HEK293 (cell line): ENCODE data around the gene KCNMB2.

ENCODE experiments used
- CTCF ChIA-PET: fragments of 350-600 bp; formaldehyde crosslinking; extraction: SDS; loops from one replicate; lab custom pipeline; 2021; ENCODE audit warnings: antibody characterized with exemption; lab: Yijun Ruan, JAX
- POLR2A ChIA-PET: fragments of 300-600 bp; formaldehyde crosslinking; extraction: SDS; loops from one replicate; lab custom pipeline; 2020; ENCODE audit warnings: antibody characterized with exemption, inconsistent platforms; lab: Yijun Ruan, JAX
- H3K27ac ChIP-seq: fragments of 200-500 bp; sonication (Bioruptor generic); 2 replicates; pipeline ENCODE4 v1.5.1; 2014; ENCODE audit warnings: low read depth, low read length, control low read depth, inconsistent platforms; ENCODE audit errors: extremely low read depth
- H3K36me3 ChIP-seq, 2 experiments: fragments of 200-500 bp in 1 of 2; sonication (Bioruptor generic) in 1 of 2; 1 replicate in 1 of 2; 2 replicates in 1 of 2; pipeline ENCODE4 v1.5.1; 2014 to 2017; ENCODE audit warnings: inconsistent platforms in 2 of 2, low read length in 2 of 2; ENCODE audit not compliant: control insufficient read depth in 2 of 2, insufficient read depth in 1 of 2
- H3K4me1 ChIP-seq: fragments of 200-500 bp; sonication (Bioruptor generic); 2 replicates; pipeline ENCODE4 v1.5.1; 2014; ENCODE audit warnings: mild to moderate bottlenecking, low read length, inconsistent platforms; ENCODE audit not compliant: control insufficient read depth, insufficient read depth
- H3K4me3 ChIP-seq: 2 replicates; pipeline ENCODE4 v1.5.1; 2011; ENCODE audit warnings: low read depth, mild to moderate bottlenecking, control low read depth, low read length, moderate library complexity
- H3K9me3 ChIP-seq: fragments of 200-500 bp; sonication (Bioruptor generic); 2 replicates; pipeline ENCODE4 v1.5.1; 2014; ENCODE audit warnings: low read depth, low read length, inconsistent platforms; ENCODE audit not compliant: control insufficient read depth, insufficient read depth
- BCL6B ChIP-seq: fragments of 450-650 bp; formaldehyde crosslinking; IDR thresholded peaks from 2 replicates; pipeline ENCODE4 v1.5.1; 2017; ENCODE audit warnings: missing biosample characterization, missing genetic modification characterization
- GLIS2 ChIP-seq: fragments of 450-650 bp; formaldehyde crosslinking; IDR thresholded peaks from 2 replicates; pipeline ENCODE4 v1.5.1; 2016; ENCODE audit warnings: missing biosample characterization, missing genetic modification characterization
- HOXC10 ChIP-seq: sonication (generic); formaldehyde crosslinking; IDR thresholded peaks from 2 replicates; pipeline ENCODE4 v1.8.1; 2023; ENCODE audit warnings: mild to moderate bottlenecking, missing genetic modification reagents
- KLF7 ChIP-seq: fragments of 450-650 bp; formaldehyde crosslinking; IDR thresholded peaks from 2 replicates; pipeline ENCODE4 v1.5.1; 2016; ENCODE audit warnings: missing biosample characterization, missing genetic modification characterization, borderline replicate concordance
- TRIM28 ChIP-seq: IDR thresholded peaks from 2 replicates; pipeline ENCODE4 v1.6.1; 2011; ENCODE audit warnings: low read length, control low read depth, borderline replicate concordance
- TSHZ1 ChIP-seq: fragments of 450-650 bp; formaldehyde crosslinking; IDR thresholded peaks from 2 replicates; pipeline ENCODE4 v1.5.1; 2016; ENCODE audit warnings: missing biosample characterization, missing genetic modification characterization, borderline replicate concordance
- ZBTB44 ChIP-seq: fragments of 450-650 bp; IDR thresholded peaks from 2 replicates; pipeline ENCODE4 v1.5.1; 2018; ENCODE audit warnings: missing biosample characterization, mild to moderate bottlenecking, missing genetic modification characterization
- ZBTB49 ChIP-seq: fragments of 450-650 bp; formaldehyde crosslinking; IDR thresholded peaks from 2 replicates; pipeline ENCODE4 v1.5.1; 2016; ENCODE audit warnings: missing biosample characterization, missing genetic modification characterization, low read depth
- ZIC2 ChIP-seq: fragments of 450-650 bp; formaldehyde crosslinking; IDR thresholded peaks from 2 replicates; pipeline ENCODE4 v1.5.1; 2016; ENCODE audit warnings: missing biosample characterization, missing genetic modification characterization
- ZNF112 ChIP-seq: fragments of 450-650 bp; formaldehyde crosslinking; IDR thresholded peaks from 2 replicates; pipeline ENCODE4 v1.5.0; 2017; ENCODE audit warnings: missing biosample characterization, missing genetic modification characterization
- ZNF133 ChIP-seq: fragments of 450-650 bp; formaldehyde crosslinking; IDR thresholded peaks from 2 replicates; pipeline ENCODE4 v1.5.1; 2016; ENCODE audit warnings: missing biosample characterization, missing genetic modification characterization
- ZNF157 ChIP-seq: fragments of 450-650 bp; formaldehyde crosslinking; IDR thresholded peaks from 2 replicates; pipeline ENCODE4 v1.5.1; 2016; ENCODE audit warnings: missing biosample characterization, missing genetic modification characterization
- ZNF239 ChIP-seq: fragments of 450-650 bp; formaldehyde crosslinking; IDR thresholded peaks from 2 replicates; pipeline ENCODE4 v1.5.1; 2016; ENCODE audit warnings: missing biosample characterization, missing genetic modification characterization
- ZNF311 ChIP-seq: fragments of 450-650 bp; formaldehyde crosslinking; IDR thresholded peaks from 2 replicates; pipeline ENCODE4 v1.5.1; 2017; ENCODE audit warnings: missing biosample characterization, missing genetic modification characterization, borderline replicate concordance
- ZNF341 ChIP-seq: fragments of 450-650 bp; formaldehyde crosslinking; IDR thresholded peaks from 2 replicates; pipeline ENCODE4; 2016; ENCODE audit warnings: low read depth, missing biosample characterization, missing genetic modification characterization
- ZNF354C ChIP-seq: fragments of 450-650 bp; formaldehyde crosslinking; IDR thresholded peaks from 2 replicates; pipeline ENCODE4 v1.5.1; 2016; ENCODE audit warnings: missing biosample characterization, missing genetic modification characterization, low read depth, borderline replicate concordance
- ZNF521 ChIP-seq: fragments of 450-650 bp; formaldehyde crosslinking; IDR thresholded peaks from 2 replicates; pipeline ENCODE4 v1.5.1; 2017; ENCODE audit warnings: missing biosample characterization, mild to moderate bottlenecking, missing genetic modification characterization
- ZNF747 ChIP-seq: fragments of 450-650 bp; formaldehyde crosslinking; IDR thresholded peaks from 2 replicates; pipeline ENCODE4 v1.5.1; 2016; ENCODE audit warnings: missing biosample characterization, missing genetic modification characterization
- ZNF76 ChIP-seq: fragments of 450-650 bp; formaldehyde crosslinking; IDR thresholded peaks from 2 replicates; pipeline ENCODE4; 2016; ENCODE audit warnings: low read depth, missing biosample characterization, missing genetic modification characterization, borderline replicate concordance
- TF ChIP-seq, protein P1 (sequence below): fragments of 450-650 bp; formaldehyde crosslinking; IDR thresholded peaks from 2 replicates; pipeline ENCODE4 v1.5.1; 2016; ENCODE audit warnings: missing biosample characterization, missing genetic modification characterization
- TF ChIP-seq, protein P2 (sequence below): fragments of 450-650 bp; formaldehyde crosslinking; IDR thresholded peaks from 2 replicates; pipeline ENCODE4 v1.5.1; 2016; ENCODE audit warnings: missing biosample characterization, missing genetic modification characterization

Gene KCNMB2

GRCh38 chr3:178562947-178563232, 26.7 kb downstream of the KCNMB2 start (continued):
- no peak for TF ChIP-seq ZBTB49 (tag by site-specific recombination)
- no peak for TF ChIP-seq ZNF76
- TF ChIP-seq, protein P1, sequence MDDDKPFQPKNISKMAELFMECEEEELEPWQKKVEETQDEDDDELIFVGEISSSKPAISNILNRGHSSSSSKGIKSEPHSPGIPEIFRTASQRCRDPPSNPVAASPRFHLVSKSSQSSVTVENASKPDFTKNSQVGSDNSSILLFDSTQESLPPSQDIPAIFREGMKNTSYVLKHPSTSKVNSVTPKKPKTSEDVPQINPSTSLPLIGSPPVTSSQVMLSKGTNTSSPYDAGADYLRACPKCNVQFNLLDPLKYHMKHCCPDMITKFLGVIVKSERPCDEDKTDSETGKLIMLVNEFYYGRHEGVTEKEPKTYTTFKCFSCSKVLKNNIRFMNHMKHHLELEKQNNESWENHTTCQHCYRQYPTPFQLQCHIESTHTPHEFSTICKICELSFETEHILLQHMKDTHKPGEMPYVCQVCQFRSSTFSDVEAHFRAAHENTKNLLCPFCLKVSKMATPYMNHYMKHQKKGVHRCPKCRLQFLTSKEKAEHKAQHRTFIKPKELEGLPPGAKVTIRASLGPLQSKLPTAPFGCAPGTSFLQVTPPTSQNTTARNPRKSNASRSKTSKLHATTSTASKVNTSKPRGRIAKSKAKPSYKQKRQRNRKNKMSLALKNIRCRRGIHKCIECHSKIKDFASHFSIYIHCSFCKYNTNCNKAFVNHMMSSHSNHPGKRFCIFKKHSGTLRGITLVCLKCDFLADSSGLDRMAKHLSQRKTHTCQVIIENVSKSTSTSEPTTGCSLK (tag by site-specific recombination): no peak
- TF ChIP-seq ZNF311: no peak
- no peak for TF ChIP-seq ZNF747 (tag by site-specific recombination)
- TF ChIP-seq ZNF112 (tag by site-specific recombination): no peak

DNA sequence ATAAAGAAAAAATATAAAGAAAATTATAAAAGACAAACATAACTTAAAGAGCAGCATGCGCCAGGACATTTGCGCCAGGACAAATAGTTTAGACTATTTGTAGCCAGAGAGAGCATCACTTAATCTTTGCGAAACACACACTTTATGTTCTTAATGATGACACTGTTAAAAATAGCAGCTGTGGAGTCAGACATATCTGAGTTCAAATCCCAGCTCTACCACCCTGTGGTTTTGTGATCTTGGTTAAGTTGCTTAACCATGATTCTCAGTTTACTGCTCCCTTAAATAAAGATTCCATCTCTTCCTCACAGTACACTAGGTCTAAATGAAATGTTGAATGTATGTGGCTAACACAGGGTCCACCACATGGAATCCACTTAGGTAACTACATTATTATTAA, 31.4 kb downstream of the KCNMB2 start:
- Histone ChIP-seq H3K36me3 (no peaks in the 10 kb centered on the region), H3K4me3 (no peak overlapping the region), H3K27ac (no peak overlapping the region), H3K9me3 (no peaks in the 10 kb centered on the region), H3K4me1 (no peaks in the 10 kb centered on the region)
- POLR2A ChIA-PET: no interaction called here
- TF ChIP-seq, protein P2, sequence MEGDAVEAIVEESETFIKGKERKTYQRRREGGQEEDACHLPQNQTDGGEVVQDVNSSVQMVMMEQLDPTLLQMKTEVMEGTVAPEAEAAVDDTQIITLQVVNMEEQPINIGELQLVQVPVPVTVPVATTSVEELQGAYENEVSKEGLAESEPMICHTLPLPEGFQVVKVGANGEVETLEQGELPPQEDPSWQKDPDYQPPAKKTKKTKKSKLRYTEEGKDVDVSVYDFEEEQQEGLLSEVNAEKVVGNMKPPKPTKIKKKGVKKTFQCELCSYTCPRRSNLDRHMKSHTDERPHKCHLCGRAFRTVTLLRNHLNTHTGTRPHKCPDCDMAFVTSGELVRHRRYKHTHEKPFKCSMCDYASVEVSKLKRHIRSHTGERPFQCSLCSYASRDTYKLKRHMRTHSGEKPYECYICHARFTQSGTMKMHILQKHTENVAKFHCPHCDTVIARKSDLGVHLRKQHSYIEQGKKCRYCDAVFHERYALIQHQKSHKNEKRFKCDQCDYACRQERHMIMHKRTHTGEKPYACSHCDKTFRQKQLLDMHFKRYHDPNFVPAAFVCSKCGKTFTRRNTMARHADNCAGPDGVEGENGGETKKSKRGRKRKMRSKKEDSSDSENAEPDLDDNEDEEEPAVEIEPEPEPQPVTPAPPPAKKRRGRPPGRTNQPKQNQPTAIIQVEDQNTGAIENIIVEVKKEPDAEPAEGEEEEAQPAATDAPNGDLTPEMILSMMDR (tag by site-specific recombination): no peak
- no peak for TF ChIP-seq ZNF341 (tag by site-specific recombination)
- TF ChIP-seq ZNF521 (tag by site-specific recombination): no peak
- CTCF ChIA-PET: no interaction called here

GRCh38 chr3:178568155-178568731, 32.0 kb downstream of the KCNMB2 start:
- Histone ChIP-seq H3K4me1 (no peaks in the 10 kb centered on the region), H3K36me3 (no peaks in the 10 kb centered on the region), H3K9me3 (no peaks in the 10 kb centered on the region), H3K27ac (no peak overlapping the region), H3K4me3 (no peak overlapping the region)
- ChIA-PET POLR2A (no interaction called here), CTCF (no interaction called here)
- TF ChIP-seq HOXC10 (CRISPR knock-in tag) (no peak), ZNF239 (tag by site-specific recombination) (no peak), ZNF354C (tag by site-specific recombination) (no peak), ZBTB44 (no peak), BCL6B (tag by site-specific recombination) (no peak), TSHZ1 (tag by site-specific recombination) (no peak), ZIC2 (tag by site-specific recombination) (no peak), GLIS2 (tag by site-specific recombination) (no peak), ZNF157 (tag by site-specific recombination) (no peak), TRIM28 (no peak), KLF7 (tag by site-specific recombination) (no peak), ZNF133 (tag by site-specific recombination) (no peak), ZNF311 (no peak)
